GM12878 (cell line): ENCODE results near the gene RCOR1. TPM values are rescaled to one million over a fixed set of nuclear protein-coding genes. Genes with fewer than 3 reads are reported as not detected.

Experiments used
- BCL3 ChIP-seq: IDR thresholded peaks from 2 replicates; pipeline ENCODE4 v1.6.1; 2011; ENCODE audit warnings: borderline replicate concordance, low read depth, mild to moderate bottlenecking, moderate library complexity, low read length; ENCODE audit not compliant: insufficient read depth, poor library complexity, severe bottlenecking
- BHLHE40 ChIP-seq, 2 experiments: fragments of 450-650 bp in 1 of 2; IDR thresholded peaks; 2 replicates each; pipeline ENCODE4 v1.6.1; 2011 to 2017; ENCODE audit warnings: low read depth in 2 of 2, borderline replicate concordance in 1 of 2, improper control_type of control experiment in 1 of 2, low read length in 1 of 2, mild to moderate bottlenecking in 1 of 2
- CBFB ChIP-seq: IDR thresholded peaks from 2 replicates; pipeline ENCODE4 v1.6.1; 2016; ENCODE audit warnings: antibody characterized with exemption, low read depth
- E4F1 ChIP-seq: fragments of 450-650 bp; IDR thresholded peaks from 2 replicates; pipeline ENCODE4 v1.6.1; 2018; ENCODE audit warnings: borderline replicate concordance, mild to moderate bottlenecking; ENCODE audit not compliant: partially characterized antibody
- EP300 ChIP-seq, 2 experiments: fragments of 150-350 bp in 1 of 2; IDR thresholded peaks; 2 replicates each; pipeline ENCODE4 v1.6.1; 2011 to 2012; ENCODE audit warnings: low read depth in 2 of 2, low read length in 2 of 2, borderline replicate concordance in 1 of 2, improper control_type of control experiment in 1 of 2, inconsistent platforms in 1 of 2; ENCODE audit not compliant: control insufficient read depth in 1 of 2
- FOXM1 ChIP-seq: IDR thresholded peaks from 2 replicates; pipeline ENCODE4 v1.6.1; 2012; ENCODE audit warnings: low read depth, mild to moderate bottlenecking, inconsistent platforms, low read length, moderate library complexity
- HSF1 ChIP-seq: fragments of 150-350 bp; IDR thresholded peaks from 2 replicates; pipeline ENCODE4 v1.6.1; 2014; ENCODE audit warnings: mild to moderate bottlenecking, low read depth, low read length
- JUNB ChIP-seq: IDR thresholded peaks from 2 replicates; pipeline ENCODE4 v1.6.1; 2016; ENCODE audit warnings: antibody characterized with exemption, mild to moderate bottlenecking
- MTA3 ChIP-seq: IDR thresholded peaks from 2 replicates; pipeline ENCODE4 v1.6.1; 2012; ENCODE audit warnings: low read length, inconsistent platforms, borderline replicate concordance
- NFIC ChIP-seq: IDR thresholded peaks from 2 replicates; pipeline ENCODE4 v1.6.1; 2012; ENCODE audit warnings: low read depth, mild to moderate bottlenecking, inconsistent platforms, low read length, moderate library complexity
- NR2F1 ChIP-seq: fragments of 450-650 bp; conservative IDR thresholded peaks from 2 replicates; pipeline ENCODE4 v1.6.1; 2017; ENCODE audit warnings: mild to moderate bottlenecking
- PAX5 ChIP-seq: IDR thresholded peaks from 2 replicates; pipeline ENCODE4 v1.6.1; 2011; ENCODE audit warnings: low read depth, low read length, borderline replicate concordance
- PKNOX1 ChIP-seq: fragments of 450-650 bp; IDR thresholded peaks from 2 replicates; pipeline ENCODE4 v1.6.1; 2016; ENCODE audit warnings: mild to moderate bottlenecking
- RUNX3 ChIP-seq: IDR thresholded peaks from 2 replicates; pipeline ENCODE4 v1.6.1; 2012; ENCODE audit warnings: low read length, inconsistent platforms
- SPI1 ChIP-seq: IDR thresholded peaks from 2 replicates; pipeline ENCODE4 v1.6.1; 2011; ENCODE audit warnings: low read depth, mild to moderate bottlenecking, low read length, moderate library complexity, borderline replicate concordance; ENCODE audit not compliant: insufficient read depth
- SREBF2 ChIP-seq: IDR thresholded peaks from 2 replicates; pipeline ENCODE4 v1.6.1; 2012; ENCODE audit warnings: mild to moderate bottlenecking, low read length
- TCF12 ChIP-seq: IDR thresholded peaks from 2 replicates; pipeline ENCODE4 v1.6.1; 2011; ENCODE audit warnings: low read depth, mild to moderate bottlenecking, low read length
- TCF7 ChIP-seq: IDR thresholded peaks from 2 replicates; pipeline ENCODE4 v1.6.1; 2014; ENCODE audit warnings: antibody characterized with exemption, borderline replicate concordance
- YY1 ChIP-seq: IDR thresholded peaks from 2 replicates; pipeline ENCODE4 v1.6.1; 2011; ENCODE audit warnings: low read depth, mild to moderate bottlenecking, low read length
- ZNF592 ChIP-seq: fragments of 450-650 bp; IDR thresholded peaks from 2 replicates; pipeline ENCODE4 v1.6.1; 2017; ENCODE audit warnings: mild to moderate bottlenecking, moderate library complexity
- polyA plus RNA-seq, 11 experiments: library from polyadenylated mRNA; depleted of rRNA in 4 of 11; unstranded in 6 of 11; stranded (reverse) in 5 of 11; fragments of >200 nt; fragmentation: Nextera tagmentation in 4 of 11; fragmentation: Illumina TruSeq in 1 of 11; extraction: Ambion mirVana in 4 of 11; extraction: Trizol in 1 of 11; gene quantifications; 1 replicate in 1 of 11; 2 replicates in 10 of 11; pipeline versions ENCODE4 v1.2.1 to v1.2.3, GENCODE V29; 2011 to 2016; ENCODE audit warnings: inconsistent platforms in 2 of 11, missing spikeins in 2 of 11, low read depth in 1 of 11
- total RNA-seq, 4 experiments: library from RNA; depleted of rRNA in 3 of 4; stranded (reverse); fragments of >200 nt in 3 of 4; fragmentation: Illumina TruSeq in 1 of 4; extraction: Trizol in 1 of 4; gene quantifications; 2 replicates each; pipeline versions ENCODE4 v1.2.1 to v1.2.3, GENCODE V29; 2013 to 2021

Gene RCOR1
- total and polyA plus RNA-seq, 10 of the 15 experiments (the other 5 are each of a cell fraction or from before 2014, with no cell fraction given) = 1.6 to 12.2 (median 4.4) TPM

GRCh38 chr14:102708494-102708893 lies 116.0 kb downstream of the RCOR1 start (continued):
- TF ChIP-seq YY1 (peak; percentile 24; the same call in 1 of the 2 replicates), TCF7 (peak; percentile 67), TCF12 (peak; percentile 38; the same call in 1 of the 2 replicates), MTA3 (peak; percentile 64; the same call in 1 of the 2 replicates), BCL3 (peak; percentile 86), JUNB (peak; percentile 88), ZNF592 (no peak), SPI1 (0 out of 2 replicates have a peak, but pooled peaks have one; percentile 3), PAX5 (peak; percentile 79), RUNX3 (peak; percentile 89), PKNOX1 (no peak), SREBF2 (no peak), HSF1 (no peak), E4F1 (no peak), BHLHE40 (IDR thresholded peaks at IDR 0.05; ENCODE audit: borderline replicate concordance in 1 of 2, low read depth in 2 of 2, low read length in 1 of 2) (peak; percentile 29 to 40; a peak in 2 of 4 replicates), NFIC (peak; percentile 71), CBFB (0 out of 2 replicates have a peak, but pooled peaks have one; percentile 25), NR2F1 (0 out of 2 replicates have a peak, but pooled peaks have one; percentile 13), EP300 (IDR thresholded peaks at IDR 0.05; ENCODE audit: borderline replicate concordance in 1 of 2, control insufficient read depth in 1 of 2, low read depth in 2 of 2, low read length in 2 of 2) (peak in 1 of 2 experiments; percentile 24; a peak in 2 of 4 replicates), FOXM1 (peak; percentile 80)
